ENCODE data around the gene CATSPERB.

The CATSPERB gene

DNA sequence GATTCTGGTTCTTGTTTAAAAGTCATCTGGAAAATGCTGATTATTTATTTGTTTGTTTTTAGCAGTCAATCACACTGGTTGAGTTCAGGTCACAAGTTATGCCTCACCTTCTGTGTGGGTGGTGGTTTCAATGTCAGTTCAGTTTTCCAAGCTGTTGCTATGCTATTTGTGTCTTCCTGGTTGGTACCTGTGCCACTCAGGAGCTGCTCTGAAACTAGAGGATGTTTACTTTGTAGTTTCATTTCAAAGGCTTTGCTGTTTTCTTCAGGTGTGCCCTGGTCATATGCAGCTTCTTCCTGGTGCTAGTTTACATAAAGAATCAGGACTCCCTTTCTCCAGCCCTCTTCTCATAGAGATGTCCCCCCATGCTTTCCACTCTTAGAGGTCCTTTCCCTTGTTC lies 146.0 kb downstream of the CATSPERB start:
- H3K4me3 ChIP-seq (ENCODE audit: low read depth, low read length): no peak overlapping the region
- no peak for TF ChIP-seq CTCF (IDR thresholded peaks at IDR 0.05; ENCODE audit: borderline replicate concordance, insufficient read depth, low read depth, low read length)

- no peak overlapping the region for H3K4me3 ChIP-seq (ENCODE audit: low read depth, low read length)
- no peak for TF ChIP-seq CTCF (IDR thresholded peaks at IDR 0.05; ENCODE audit: borderline replicate concordance, insufficient read depth, low read depth, low read length)
Observed at GRCh38 chr14:91582761-91583160, 149.1 kb downstream of the CATSPERB start.

- no peak overlapping the region for H3K4me3 ChIP-seq (ENCODE audit: low read depth, low read length)
Observed at GRCh38 chr14:91580876-91581577, 150.9 kb downstream of the CATSPERB start.

DNA sequence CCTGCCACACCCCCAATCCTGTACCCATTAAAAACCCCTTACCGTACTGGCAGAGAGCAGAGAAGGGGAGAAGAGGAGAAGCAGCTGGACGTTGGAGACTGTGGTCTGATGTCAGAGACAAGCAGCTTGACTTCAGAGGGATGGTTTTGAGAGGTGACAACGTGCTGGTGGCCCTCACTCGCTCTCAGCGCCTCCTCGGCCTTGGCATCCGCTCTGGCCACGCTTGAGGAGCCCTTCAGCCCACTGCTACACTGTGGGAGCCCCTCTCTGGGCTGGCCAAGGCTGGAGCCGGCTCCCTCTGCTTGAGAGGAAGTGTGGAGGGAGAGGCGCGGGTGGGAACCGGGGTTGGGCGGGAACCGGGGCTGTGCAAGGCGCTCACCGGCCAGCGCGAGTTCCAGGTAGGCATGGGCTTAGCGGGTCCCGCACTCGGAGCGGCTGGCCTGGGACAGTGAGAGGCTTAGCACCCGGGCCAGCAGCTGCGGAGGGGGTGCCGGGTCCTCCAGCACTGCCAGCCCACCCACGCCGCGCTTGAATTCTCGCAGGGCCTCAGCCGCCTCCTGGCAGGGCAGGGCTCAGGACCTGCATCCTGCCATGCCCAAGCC lies 154.2 kb downstream of the CATSPERB start:
- no peak for TF ChIP-seq CTCF (IDR thresholded peaks at IDR 0.05; ENCODE audit: borderline replicate concordance, insufficient read depth, low read depth, low read length)
- no peak overlapping the region for H3K4me3 ChIP-seq (ENCODE audit: low read depth, low read length)

More at GRCh38 chr14:91580876-91581577, 150.9 kb downstream of the CATSPERB start:
- TF ChIP-seq CTCF (IDR thresholded peaks at IDR 0.05; ENCODE audit: borderline replicate concordance, insufficient read depth, low read depth, low read length): no peak

DNA sequence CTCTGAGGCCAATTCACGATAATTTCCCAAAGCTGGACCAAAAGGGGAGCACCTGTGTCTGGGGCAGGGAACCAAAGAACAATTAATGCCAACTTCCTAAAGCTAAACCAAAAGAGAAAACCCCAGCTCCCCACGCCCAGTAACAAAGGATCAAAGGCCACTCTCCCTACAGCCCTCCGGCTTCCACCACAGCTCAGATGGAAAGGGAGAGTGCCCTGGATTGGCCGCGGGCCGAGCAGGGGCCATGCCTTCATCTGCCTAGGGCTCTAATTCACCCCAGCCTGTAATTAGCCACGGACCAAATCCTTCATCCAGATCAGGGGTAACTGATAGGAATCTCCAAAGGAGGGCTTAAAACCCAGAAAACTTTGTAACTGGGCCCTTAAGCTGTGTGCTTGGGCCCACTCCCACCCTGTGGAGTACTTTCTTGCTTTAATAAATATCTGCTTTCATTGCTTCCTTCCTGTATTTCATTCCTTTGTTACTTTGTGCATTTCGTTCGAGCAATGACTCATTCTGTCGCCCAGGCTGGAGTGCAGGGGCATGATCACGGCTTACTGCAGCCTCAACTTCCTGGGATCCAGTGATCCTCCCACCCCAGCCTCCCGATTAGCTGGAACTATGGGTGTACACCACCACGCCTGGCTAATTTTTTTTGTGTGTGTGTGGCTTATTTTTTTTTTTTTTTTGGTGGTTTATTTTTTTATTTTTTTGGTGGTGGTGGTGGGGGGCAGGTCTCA lies 156.2 kb downstream of the CATSPERB start:
- TF ChIP-seq CTCF (IDR thresholded peaks at IDR 0.05; ENCODE audit: borderline replicate concordance, insufficient read depth, low read depth, low read length): no peak
- no peak overlapping the region for H3K4me3 ChIP-seq (ENCODE audit: low read depth, low read length)

DNA sequence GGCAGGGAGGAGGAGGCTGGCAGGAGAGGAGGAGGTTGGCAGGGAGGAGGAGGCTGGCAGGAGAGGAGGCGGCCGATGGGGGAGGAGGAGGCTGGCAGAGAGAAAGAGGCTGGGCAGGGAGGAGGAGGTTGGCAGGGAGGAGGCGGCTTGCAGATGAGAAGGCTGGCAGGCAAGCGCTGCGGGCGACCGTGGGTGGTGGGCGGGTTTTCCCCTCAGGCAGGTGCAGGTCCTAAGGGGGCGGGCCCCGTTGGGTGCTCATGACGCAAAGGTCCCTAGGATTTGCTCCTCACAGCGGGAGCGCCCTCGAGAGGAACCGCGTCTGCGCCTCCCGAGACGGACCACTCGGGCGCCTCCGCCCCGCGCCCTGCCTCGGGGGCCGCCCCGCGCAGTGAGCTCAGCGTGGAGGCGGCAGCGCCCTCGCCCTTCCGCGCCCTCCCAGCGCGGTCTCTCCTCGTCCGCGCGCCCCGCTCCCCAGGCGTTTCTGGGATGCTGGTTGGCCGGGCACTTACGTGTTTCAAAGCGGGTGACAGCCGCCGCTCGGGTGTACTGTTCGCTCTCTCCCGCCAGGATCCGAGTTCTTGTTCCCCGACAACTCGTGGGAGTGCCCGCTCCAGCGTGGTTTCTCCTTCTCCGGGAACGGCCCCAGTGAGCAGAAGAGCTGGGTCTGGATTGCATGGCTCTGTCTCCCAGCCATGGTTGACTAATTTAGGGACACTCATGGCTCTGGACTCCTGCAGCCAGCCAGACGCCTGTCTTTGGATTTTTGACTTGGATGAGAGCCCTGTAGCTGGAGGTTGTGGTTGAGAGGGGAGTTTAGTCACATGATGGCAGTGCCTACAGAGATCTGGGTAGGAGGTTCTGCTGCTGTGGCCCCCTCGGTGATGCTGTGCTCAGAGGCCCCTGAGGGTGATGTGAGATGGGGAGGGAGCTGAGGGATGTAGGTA lies 157.7 kb downstream of the CATSPERB start:
- TF ChIP-seq CTCF (IDR thresholded peaks at IDR 0.05; ENCODE audit: borderline replicate concordance, insufficient read depth, low read depth, low read length): no peak
- H3K4me3 ChIP-seq (ENCODE audit: low read depth, low read length): no peak overlapping the region
